ENCODE measurements around the gene SNAPIN. TPM values are rescaled to one million over a fixed set of nuclear protein-coding genes. Genes with fewer than 3 reads are reported as not detected.

The SNAPIN gene
- total RNA-seq = 61.0 and 65.0 TPM in 2 replicates

- TF ChIP-seq CTCF (IDR thresholded peaks at IDR 0.05; ENCODE audit: insufficient read depth, low read length, poor library complexity, severe bottlenecking) = no peak
Observed at GRCh38 chr1:153658400-153659174, at the start of gene SNAPIN. SNAPIN (plus strand) TSS chr1:153658703; CDS start chr1:153658744, 41 bp downstream.

GRCh38 chr1:153608742-153609584 lies 49.5 kb upstream of the SNAPIN start:
- no peak for TF ChIP-seq CTCF (IDR thresholded peaks at IDR 0.05; ENCODE audit: insufficient read depth, low read length, poor library complexity, severe bottlenecking)
- DNase-seq (ENCODE audit: low read depth) = peak; percentile 86
- no peaks in the 10 kb centered on the region for H3K27me3 ChIP-seq (ENCODE audit: control insufficient read depth, insufficient read depth, low read length)
- peak overlapping the region; percentile 56 for H3K4me3 ChIP-seq (ENCODE audit: low read depth, low read length)
- peaks cover 3% of the 10 kb centered on the region for H3K36me3 ChIP-seq (ENCODE audit: control insufficient read depth, insufficient read depth, low read length)

More at GRCh38 chr1:153658400-153659174, at the start of gene SNAPIN:
- H3K27me3 ChIP-seq (ENCODE audit: control insufficient read depth, insufficient read depth, low read length) = no peaks in the 10 kb centered on the region
- H3K36me3 ChIP-seq (ENCODE audit: control insufficient read depth, insufficient read depth, low read length) = no peaks in the 10 kb centered on the region
- H3K4me3 ChIP-seq (ENCODE audit: low read depth, low read length) = peak within 1 kb of the TSS; percentile 65
- DNase-seq (ENCODE audit: low read depth) = peak; percentile 38

GRCh38 chr1:153609585-153609907 lies 49.0 kb upstream of the SNAPIN start:
- TF ChIP-seq CTCF (IDR thresholded peaks at IDR 0.05; ENCODE audit: insufficient read depth, low read length, poor library complexity, severe bottlenecking) = no peak
- no peaks in the 10 kb centered on the region for H3K27me3 ChIP-seq (ENCODE audit: control insufficient read depth, insufficient read depth, low read length)
- peak overlapping the region; percentile 56 for H3K4me3 ChIP-seq (ENCODE audit: low read depth, low read length)
- peaks cover 3% of the 10 kb centered on the region for H3K36me3 ChIP-seq (ENCODE audit: control insufficient read depth, insufficient read depth, low read length)
- DNase-seq (ENCODE audit: low read depth) = no peak

- Histone ChIP-seq H3K27me3 (ENCODE audit: control insufficient read depth, insufficient read depth, low read length) (no peaks in the 10 kb centered on the region), H3K4me3 (ENCODE audit: low read depth, low read length) (peak overlapping the region; percentile 87), H3K36me3 (ENCODE audit: control insufficient read depth, insufficient read depth, low read length) (peaks cover 3% of the 10 kb centered on the region)
- TF ChIP-seq CTCF (IDR thresholded peaks at IDR 0.05; ENCODE audit: insufficient read depth, low read length, poor library complexity, severe bottlenecking) = no peak
- no peak for DNase-seq (ENCODE audit: low read depth)
Observed at GRCh38 chr1:153610334-153610733, 48.2 kb upstream of the SNAPIN start.

- Histone ChIP-seq H3K36me3 (ENCODE audit: control insufficient read depth, insufficient read depth, low read length) (peaks cover 3% of the 10 kb centered on the region), H3K4me3 (ENCODE audit: low read depth, low read length) (peak overlapping the region; percentile 87), H3K27me3 (ENCODE audit: control insufficient read depth, insufficient read depth, low read length) (no peaks in the 10 kb centered on the region)
- no peak for DNase-seq (ENCODE audit: low read depth)
- TF ChIP-seq CTCF (IDR thresholded peaks at IDR 0.05; ENCODE audit: insufficient read depth, low read length, poor library complexity, severe bottlenecking) = no peak
Observed at GRCh38 chr1:153610811-153611301, 47.6 kb upstream of the SNAPIN start.

Data from kidney epithelial cell (primary cell).